Transverse colon (tissue), 4 donors: ENCODE data around the gene OARD1. TPM values are rescaled to one million over a fixed set of nuclear protein-coding genes. Genes with fewer than 3 reads are reported as not detected.
A peak's percentile ranks its signal among the peaks of the same experiment; 100 is the strongest.

ENCODE experiments used
- DNase-seq: peaks from one replicate; pipeline ENCODE4 v3.0.0-alpha.2; 2019
- H3K27ac ChIP-seq, 4 donors: fragments of 200-600 bp; sonication (generic); 2 replicates each; pipeline ENCODE4 v1.5.1; 2016 to 2018; ENCODE audit warnings: inconsistent platforms in 4 of 4
- H3K27me3 ChIP-seq: fragments of 200-600 bp; sonication (generic); 2 replicates; pipeline ENCODE4 v1.5.1; 2017; ENCODE audit warnings: inconsistent platforms
- H3K36me3 ChIP-seq, 4 donors: fragments of 200-600 bp; sonication (generic); 2 replicates each; pipeline ENCODE4 v1.5.1; 2017 to 2019; ENCODE audit warnings: inconsistent platforms in 4 of 4
- H3K4me1 ChIP-seq, 4 donors: fragments of 200-600 bp; sonication (generic); 2 replicates each; pipeline ENCODE4 v1.5.1; 2017 to 2020; ENCODE audit warnings: inconsistent platforms in 4 of 4
- H3K4me3 ChIP-seq, 4 donors: fragments of 200-600 bp; sonication (generic); 1 replicate in 1 of 4; 2 replicates in 3 of 4; pipeline versions ENCODE4 v1.5.1 to v1.6.1; 2017 to 2019; ENCODE audit warnings: inconsistent platforms in 4 of 4
- H3K9me3 ChIP-seq, 2 donors: fragments of 200-600 bp; sonication (generic); 2 replicates each; pipeline ENCODE4 v1.5.1; 2017 to 2019; ENCODE audit warnings: inconsistent platforms in 2 of 2
- EP300 ChIP-seq: sonication (generic); formaldehyde crosslinking; IDR thresholded peaks from one replicate; pipeline ENCODE4 v1.6.1; 2017; ENCODE audit warnings: antibody characterized with exemption, low read depth
- POLR2A ChIP-seq: fragments of 450-650 bp; IDR thresholded peaks from one replicate; pipeline ENCODE4 v1.6.1; 2016; ENCODE audit warnings: antibody characterized with exemption, mild to moderate bottlenecking, moderate library complexity
- POLR2AphosphoS5 ChIP-seq, 3 donors: sonication (generic); formaldehyde crosslinking; IDR thresholded peaks; one replicate each; pipeline ENCODE4 v1.6.1; 2016; ENCODE audit warnings: antibody characterized with exemption in 3 of 3
- WGBS, 2 donors: methylation state at CpG; one replicate each; pipeline ENCODE4 v1.1.5; 2018; ENCODE audit warnings: low coverage in 1 of 2; 5-methylcytosine and 5-hydroxymethylcytosine counted together
- in situ Hi-C, 4 donors: fragments of 200-750 bp; cut with MboI; loops; one replicate each; pipeline versions ENCODE4 v1.15.0 to v1.15.1; 2017; ENCODE audit warnings: low sequenced_read_pairs in 3 of 4, low pct_ligation_motif_present in 1 of 4, low pct_unique_long_range_greater_than_20kb in 1 of 4
- intact Hi-C: fragments of 100-400 bp; cut with DNase I; formaldehyde crosslinking; loops from one replicate; pipeline ENCODE4 v1.15.1; 2023; ENCODE audit warnings: low total_unique reads
- total RNA-seq, 4 donors: library from RNA; depleted of rRNA; stranded (reverse); fragments of >200 nt; gene quantifications; one replicate each; pipeline ENCODE4 v1.1.0, GENCODE V29; 2016
- TF ChIP-seq, protein P1 (sequence below), 5 experiments: fragments of 200-600 bp in 3 of 5; fragments of 450-650 bp in 2 of 5; sonication (generic) in 3 of 5; IDR thresholded peaks; 1 replicate in 2 of 5; 2 replicates in 3 of 5; pipeline ENCODE4 v1.5.1; 2016 to 2017; ENCODE audit warnings: antibody characterized with exemption in 5 of 5, inconsistent platforms in 3 of 5, mild to moderate bottlenecking in 2 of 5, moderate library complexity in 1 of 5

The OARD1 gene
- total RNA-seq, 4 donors from 2014 or later: 1.4 to 27.6 (median 13.7) TPM

DNA sequence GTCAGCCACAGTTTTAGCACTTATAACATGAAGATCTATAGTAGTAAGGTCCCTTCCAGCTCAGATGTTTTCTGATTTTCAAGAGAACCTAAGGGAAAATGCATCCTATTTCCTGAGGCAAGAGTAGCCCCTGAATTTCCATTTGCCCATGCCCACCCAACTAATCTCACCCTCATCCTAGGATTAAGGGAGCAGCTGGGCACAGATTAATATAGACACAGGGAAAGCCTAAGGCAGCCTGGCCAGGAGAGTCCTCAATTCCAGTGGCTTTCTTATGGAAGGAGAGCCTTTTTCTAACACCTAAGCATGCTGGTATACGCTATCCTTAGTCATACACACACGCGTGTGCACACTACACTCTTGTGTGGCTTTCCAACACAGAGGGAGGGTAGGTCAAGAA lies 17.6 kb downstream of the OARD1 start:
- H3K9me3 ChIP-seq: no peaks in the 10 kb centered on the region
- DNase-seq: no peak
- no peaks in the 10 kb centered on the region for H3K27me3 ChIP-seq
- 80 to 97% methylated on average over 1 to 3 of the region's 3 CpGs for WGBS, 2 donors
- TF ChIP-seq POLR2A (no peak), POLR2AphosphoS5 (IDR thresholded peaks at IDR 0.05) (no peak), EP300 (no peak)
- TF ChIP-seq, protein P1, sequence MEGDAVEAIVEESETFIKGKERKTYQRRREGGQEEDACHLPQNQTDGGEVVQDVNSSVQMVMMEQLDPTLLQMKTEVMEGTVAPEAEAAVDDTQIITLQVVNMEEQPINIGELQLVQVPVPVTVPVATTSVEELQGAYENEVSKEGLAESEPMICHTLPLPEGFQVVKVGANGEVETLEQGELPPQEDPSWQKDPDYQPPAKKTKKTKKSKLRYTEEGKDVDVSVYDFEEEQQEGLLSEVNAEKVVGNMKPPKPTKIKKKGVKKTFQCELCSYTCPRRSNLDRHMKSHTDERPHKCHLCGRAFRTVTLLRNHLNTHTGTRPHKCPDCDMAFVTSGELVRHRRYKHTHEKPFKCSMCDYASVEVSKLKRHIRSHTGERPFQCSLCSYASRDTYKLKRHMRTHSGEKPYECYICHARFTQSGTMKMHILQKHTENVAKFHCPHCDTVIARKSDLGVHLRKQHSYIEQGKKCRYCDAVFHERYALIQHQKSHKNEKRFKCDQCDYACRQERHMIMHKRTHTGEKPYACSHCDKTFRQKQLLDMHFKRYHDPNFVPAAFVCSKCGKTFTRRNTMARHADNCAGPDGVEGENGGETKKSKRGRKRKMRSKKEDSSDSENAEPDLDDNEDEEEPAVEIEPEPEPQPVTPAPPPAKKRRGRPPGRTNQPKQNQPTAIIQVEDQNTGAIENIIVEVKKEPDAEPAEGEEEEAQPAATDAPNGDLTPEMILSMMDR (IDR thresholded peaks at IDR 0.05): no peak
- peaks cover 0 to 8% (median 5%) of the 10 kb centered on the region in 4 donors for H3K4me1 ChIP-seq
- H3K4me3 ChIP-seq: no peak overlapping the region
- intact Hi-C loops (no loop called here), in situ Hi-C loops (no loop called here)
- H3K27ac ChIP-seq: peak overlapping the region in 1 of 4 donors; percentile 24
- H3K36me3 ChIP-seq: no peaks in the 10 kb centered on the region

GRCh38 chr6:41053041-41053440 lies 19.1 kb downstream of the OARD1 start, which contains the start of gene APOBEC2:
APOBEC2 (plus strand) TSS chr6:41053202; CDS start chr6:41053348, 146 bp downstream.
- Histone ChIP-seq H3K27ac (peak within 1 kb of the TSS in 1 of 4 donors; percentile 54), H3K9me3 (no peaks in the 10 kb centered on the region), H3K4me1 (peaks cover 0 to 6% (median 0%) of the 10 kb centered on the region in 4 donors), H3K4me3 (no peak within 1 kb of the TSS), H3K27me3 (no peaks in the 10 kb centered on the region), H3K36me3 (no peaks in the 10 kb centered on the region)
- intact Hi-C loops: no loop called here
- WGBS, 2 donors: 73% methylated on average over 5 of the region's 5 CpGs; no CpG with 5 or more reads in 1 of the 2 donors
- in situ Hi-C loops: no loop called here
- DNase-seq: no peak
- no peak for TF ChIP-seq POLR2AphosphoS5 (IDR thresholded peaks at IDR 0.05)
- no peak for TF ChIP-seq POLR2A
- no peak for TF ChIP-seq EP300
- TF ChIP-seq, protein P1 (IDR thresholded peaks at IDR 0.05): no peak

- no peak overlapping the region for H3K27ac ChIP-seq
- in situ Hi-C loops: no loop called here
Observed at GRCh38 chr6:41051873-41052272, 20.3 kb downstream of the OARD1 start.

DNA sequence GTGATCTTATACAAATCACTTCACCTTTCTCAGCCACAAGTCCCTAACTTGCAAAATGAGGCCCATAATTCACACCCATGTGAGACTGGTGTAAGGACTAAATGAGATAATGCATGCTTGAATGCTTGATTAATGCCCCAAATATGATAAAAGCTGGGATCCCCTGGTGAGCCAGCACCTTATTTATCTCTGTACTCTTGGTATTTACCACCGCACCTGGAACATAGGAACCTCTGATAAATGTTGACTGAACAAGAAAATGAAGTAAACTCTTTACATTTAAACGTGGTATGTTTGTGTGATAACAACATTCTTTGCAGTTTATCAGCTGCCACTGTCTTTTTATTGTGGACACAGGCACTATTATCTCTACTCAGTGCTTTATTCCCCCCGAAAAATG lies 21.6 kb downstream of the OARD1 start:
- Histone ChIP-seq H3K27me3 (no peaks in the 10 kb centered on the region), H3K36me3 (no peaks in the 10 kb centered on the region), H3K4me1 (peaks cover 0 to 4% (median 0%) of the 10 kb centered on the region in 4 donors), H3K9me3 (no peaks in the 10 kb centered on the region), H3K27ac (no peak overlapping the region), H3K4me3 (no peak overlapping the region)
- no peak for TF ChIP-seq EP300
- TF ChIP-seq, protein P1 (IDR thresholded peaks at IDR 0.05): no peak
- no peak for TF ChIP-seq POLR2A
- no peak for TF ChIP-seq POLR2AphosphoS5 (IDR thresholded peaks at IDR 0.05)
- in situ Hi-C loops (no loop called here), intact Hi-C loops (no loop called here)
- no peak for DNase-seq
- 74 to 78% methylated on average over 3 of the region's 3 CpGs for WGBS, 2 donors

More at GRCh38 chr6:41051873-41052272, 20.3 kb downstream of the OARD1 start:
- no peak for DNase-seq
- H3K27me3 ChIP-seq: no peaks in the 10 kb centered on the region
- H3K4me1 ChIP-seq: peaks cover 0 to 6% (median 0%) of the 10 kb centered on the region in 4 donors
- 72 to 75% methylated on average over 5 of the region's 5 CpGs for WGBS, 2 donors
- no peak for TF ChIP-seq EP300
- TF ChIP-seq, protein P1 (IDR thresholded peaks at IDR 0.05): no peak
- no peak for TF ChIP-seq POLR2AphosphoS5 (IDR thresholded peaks at IDR 0.05)
- no peak for TF ChIP-seq POLR2A
- H3K36me3 ChIP-seq: no peaks in the 10 kb centered on the region
- no peaks in the 10 kb centered on the region for H3K9me3 ChIP-seq
- intact Hi-C loops: no loop called here
- no peak overlapping the region for H3K4me3 ChIP-seq
